Measurements from ENCODE around the gene LGSN.
"Not testable (repeated sequence)": the region's sequence is repeated elsewhere in the genome, so short reads cannot be mapped to it uniquely, and the experiment has no call there.

LGSN gene

GRCh38 chr6:63236398-63236817, 83.4 kb downstream of the LGSN start:
- DNase-seq (ENCODE audit: low spot score): no peak

- not testable (repeated sequence) for DNase-seq (ENCODE audit: low spot score)
Measured at GRCh38 chr6:63230511-63230910, 89.3 kb downstream of the LGSN start.

- not testable (repeated sequence) for DNase-seq (ENCODE audit: low spot score)
Measured at GRCh38 chr6:63230027-63230426, 89.8 kb downstream of the LGSN start.

- DNase-seq (ENCODE audit: low spot score): not testable (repeated sequence)
Measured at GRCh38 chr6:63227928-63228894, 91.6 kb downstream of the LGSN start.

- DNase-seq (ENCODE audit: low spot score): not testable (repeated sequence)
Measured at GRCh38 chr6:63225987-63226386, 93.8 kb downstream of the LGSN start.
